ENCODE data around the gene NUBPL.

The NUBPL gene

DNA sequence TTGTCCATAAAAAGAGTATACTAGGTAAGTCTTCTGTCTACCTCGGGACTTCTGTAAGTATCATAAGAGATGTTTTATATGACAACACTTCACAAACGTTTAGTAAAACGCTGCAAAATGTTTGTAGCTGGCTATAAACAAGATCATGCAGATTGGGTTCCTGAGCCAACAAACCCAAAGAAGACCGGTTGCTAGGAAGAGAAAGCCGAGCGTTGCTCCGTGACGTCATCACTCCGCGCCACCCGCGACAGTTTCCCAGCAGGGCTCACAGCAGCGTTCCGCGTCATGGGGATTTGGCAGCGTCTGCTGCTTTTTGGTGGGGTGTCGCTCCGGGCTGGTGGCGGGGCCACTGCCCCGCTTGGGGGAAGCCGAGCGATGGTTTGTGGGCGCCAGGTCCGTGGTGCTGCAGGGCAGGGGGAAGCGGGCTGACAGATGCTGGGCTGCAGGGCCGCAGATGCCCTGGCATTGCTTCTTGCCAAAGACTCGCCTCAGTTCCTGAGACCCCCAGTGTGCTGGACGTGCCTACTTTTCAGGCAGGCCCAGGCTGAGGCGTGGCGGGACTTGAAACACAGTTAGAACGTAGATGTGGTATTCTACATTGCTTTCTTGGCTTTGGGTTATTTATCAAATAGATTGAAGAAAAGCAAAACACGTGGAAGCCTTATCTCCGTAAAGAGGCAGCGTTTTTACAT, at the start of gene NUBPL:
NUBPL (plus strand) TSS at position 250 of the 692 bp plus-strand sequence; CDS start at position 286, 36 bp downstream.
- peak; percentile 91 for DNase-seq (ENCODE audit: low read depth)

DNA sequence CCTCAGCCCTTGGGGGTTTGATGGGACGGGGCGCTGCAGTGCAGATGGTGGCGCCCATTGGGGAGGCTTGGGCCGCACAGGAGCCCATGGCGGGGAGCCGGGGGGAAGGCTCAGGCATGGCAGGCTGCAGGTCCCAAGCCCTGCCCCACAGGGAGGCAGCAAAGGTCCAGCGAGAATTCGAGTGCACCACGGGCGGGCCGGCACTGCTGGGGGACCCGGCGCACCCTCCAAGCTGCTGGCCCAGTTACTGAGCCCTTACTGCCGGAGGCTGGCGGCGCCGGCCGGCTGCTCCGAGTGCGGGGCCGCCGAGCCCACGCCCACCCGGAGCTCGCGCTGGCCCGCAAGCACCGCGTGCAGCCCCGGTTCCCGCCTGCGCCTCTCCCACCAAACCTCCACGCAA, 34.1 kb upstream of the NUBPL start:
- DNase-seq (ENCODE audit: low read depth) = no peak

DNA sequence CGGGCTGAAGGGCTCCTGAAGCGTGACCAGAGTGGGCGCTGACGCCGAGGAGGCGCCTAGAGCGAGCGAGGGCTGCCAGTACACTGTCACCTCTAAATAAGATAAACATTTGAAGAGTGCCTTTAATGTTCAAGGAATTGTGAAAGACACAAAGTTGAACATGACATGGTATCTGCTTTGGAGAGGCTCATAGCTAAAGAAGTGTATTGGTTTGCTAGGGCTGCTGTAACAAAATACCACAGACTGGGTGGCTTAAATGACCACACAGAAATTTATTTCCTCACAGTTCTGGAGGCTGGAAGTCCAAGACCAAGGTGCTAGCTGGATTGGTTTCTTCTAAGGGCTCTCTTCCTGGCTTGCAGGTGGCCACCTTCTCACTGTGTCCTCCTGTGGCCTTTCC, 33.7 kb upstream of the NUBPL start:
- DNase-seq (ENCODE audit: low read depth) = no peak

GRCh38 chr14:31529053-31529452, 32.2 kb upstream of the NUBPL start:
- no peak for DNase-seq (ENCODE audit: low read depth)

- DNase-seq (ENCODE audit: low read depth) = no peak
Observed at GRCh38 chr14:31530136-31530535, 31.1 kb upstream of the NUBPL start.

GRCh38 chr14:31536201-31536960, 24.8 kb upstream of the NUBPL start:
- no peak for DNase-seq (ENCODE audit: low read depth)

DNA sequence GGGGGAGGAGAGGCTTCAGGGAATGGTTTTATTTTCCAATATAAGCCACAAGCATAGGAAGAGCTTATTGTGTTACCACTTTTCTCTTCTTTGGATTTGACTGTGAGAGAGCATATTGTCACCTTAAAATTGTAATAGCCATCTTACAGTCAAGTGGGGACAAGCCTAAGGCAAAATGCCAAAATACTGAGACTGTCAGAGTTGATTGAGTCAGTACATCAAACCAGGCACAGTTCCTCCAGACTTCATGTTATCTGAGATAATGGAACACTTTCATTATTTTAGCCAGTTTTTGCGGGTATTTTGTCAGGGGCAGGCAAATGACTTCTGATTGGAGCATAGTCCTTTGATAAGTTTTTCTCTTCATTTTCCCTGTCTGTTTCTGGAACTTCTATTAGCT, 19.5 kb upstream of the NUBPL start:
- DNase-seq (ENCODE audit: low read depth) = no peak

DNA sequence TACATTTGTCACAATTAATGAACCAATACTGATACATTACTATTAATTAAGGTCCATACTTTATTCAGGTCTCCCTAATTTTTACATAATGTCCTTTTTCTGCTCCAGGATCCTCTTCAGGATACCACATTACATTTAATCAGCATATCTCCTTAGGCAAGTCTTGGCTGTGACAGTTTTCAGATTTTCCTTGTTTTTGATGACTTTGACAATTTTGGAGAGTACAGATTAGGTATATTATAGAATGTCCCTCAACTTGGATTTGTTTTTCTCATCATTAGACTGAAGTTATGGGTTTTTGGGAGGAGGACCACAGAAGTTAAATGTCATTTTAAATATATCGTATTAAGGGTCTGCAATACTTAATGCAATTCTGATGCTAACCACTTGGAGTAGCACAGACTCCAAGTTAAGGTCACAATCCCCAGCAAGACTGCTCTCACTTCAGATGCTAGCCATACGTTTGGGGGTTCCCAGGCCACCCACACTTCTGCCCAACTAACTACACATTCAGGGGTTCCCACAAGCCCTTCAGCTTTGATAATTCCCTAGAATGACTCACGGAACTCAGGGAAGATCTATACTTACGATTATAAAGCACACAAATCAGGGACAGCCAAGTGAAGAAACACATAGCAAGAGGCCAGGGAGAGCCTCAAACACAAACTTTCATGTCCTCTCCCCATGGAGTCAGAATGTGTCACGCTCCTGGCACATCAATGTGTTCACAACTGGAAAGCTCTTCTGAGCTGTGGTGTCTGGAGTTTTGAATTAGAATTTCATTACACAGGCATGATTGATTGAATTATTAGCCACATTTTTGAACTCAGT, 17.0 kb upstream of the NUBPL start:
- DNase-seq (ENCODE audit: low read depth) = no peak

DNA sequence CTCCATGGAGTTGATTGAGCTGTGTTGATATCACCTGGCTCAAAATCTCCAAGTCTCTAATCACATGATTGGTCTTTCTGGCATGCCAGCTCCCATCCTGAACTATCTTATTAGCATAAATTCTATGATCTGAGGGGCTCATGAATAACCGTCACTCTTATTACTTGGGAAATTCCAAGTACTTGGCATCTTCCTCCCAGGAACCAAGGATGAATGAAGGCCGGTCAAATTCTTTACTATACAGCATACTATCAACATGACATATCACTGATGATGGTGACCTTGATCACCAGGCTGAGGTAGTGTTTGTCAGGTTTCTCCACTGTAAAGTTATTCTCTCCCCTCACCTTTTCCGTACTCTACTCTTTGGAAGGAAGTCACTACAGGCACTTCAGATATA, 16.4 kb upstream of the NUBPL start:
- no peak for DNase-seq (ENCODE audit: low read depth)

DNA sequence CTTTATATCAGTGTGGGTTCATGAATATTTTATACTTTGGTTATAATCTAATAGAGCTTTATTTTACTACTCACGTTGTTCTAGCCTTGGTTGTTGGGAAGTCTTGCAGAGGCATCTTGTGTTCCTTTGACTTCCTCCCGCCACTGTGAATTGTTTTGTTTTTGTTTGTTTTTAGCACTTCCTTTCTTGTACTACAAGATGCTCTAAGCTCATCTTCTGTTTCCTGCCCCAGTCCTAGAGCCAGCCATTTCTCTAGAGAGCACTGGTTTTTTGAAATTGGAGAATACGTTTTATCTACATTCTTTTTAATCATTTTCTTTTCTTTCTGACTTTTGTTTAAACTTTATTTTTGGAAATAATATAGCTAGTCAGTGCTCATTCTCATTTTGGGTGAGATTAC, 15.9 kb upstream of the NUBPL start:
- no peak for DNase-seq (ENCODE audit: low read depth)

DNA sequence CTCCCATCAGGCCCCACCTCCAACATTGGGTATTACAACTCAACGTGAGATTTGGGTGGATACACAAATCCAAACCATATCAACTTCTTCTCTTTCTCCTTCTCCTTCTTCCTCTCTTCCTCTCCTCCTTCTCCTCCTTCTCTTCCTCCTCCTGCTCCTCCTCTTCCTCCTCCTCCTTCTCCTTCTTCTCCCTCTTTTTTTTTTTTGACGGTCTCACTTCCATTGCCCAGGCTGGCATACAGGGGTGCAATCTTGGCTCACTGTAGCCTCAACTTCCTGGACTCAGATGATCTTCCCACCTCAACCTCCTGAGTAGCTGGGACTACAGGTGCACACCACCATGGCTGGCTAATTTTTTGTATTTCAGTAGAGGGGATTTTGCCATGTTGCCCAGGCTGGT, 11.4 kb upstream of the NUBPL start:
- DNase-seq (ENCODE audit: low read depth) = no peak

DNA sequence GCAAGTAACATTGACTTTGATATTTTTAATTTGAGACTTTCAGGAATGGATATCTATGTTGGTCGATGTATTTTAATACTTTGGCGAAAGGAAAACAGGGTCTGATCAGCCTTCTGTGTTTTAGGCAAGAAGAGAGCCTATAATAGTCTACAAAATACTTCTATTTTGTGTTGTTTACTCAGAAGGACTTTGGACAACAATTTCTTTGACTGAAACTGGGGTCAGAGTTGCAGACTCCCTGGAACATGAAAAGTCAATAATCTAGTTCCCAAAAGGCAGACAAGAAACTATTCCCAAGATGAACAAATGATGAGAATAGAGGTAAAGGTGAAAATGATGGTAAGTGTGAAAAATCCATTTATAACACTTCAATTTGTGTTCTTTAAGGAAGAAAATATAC, 10.6 kb upstream of the NUBPL start:
- DNase-seq (ENCODE audit: low read depth) = no peak

GRCh38 chr14:31556191-31556590, 5.0 kb upstream of the NUBPL start:
- no peak for DNase-seq (ENCODE audit: low read depth)

DNA sequence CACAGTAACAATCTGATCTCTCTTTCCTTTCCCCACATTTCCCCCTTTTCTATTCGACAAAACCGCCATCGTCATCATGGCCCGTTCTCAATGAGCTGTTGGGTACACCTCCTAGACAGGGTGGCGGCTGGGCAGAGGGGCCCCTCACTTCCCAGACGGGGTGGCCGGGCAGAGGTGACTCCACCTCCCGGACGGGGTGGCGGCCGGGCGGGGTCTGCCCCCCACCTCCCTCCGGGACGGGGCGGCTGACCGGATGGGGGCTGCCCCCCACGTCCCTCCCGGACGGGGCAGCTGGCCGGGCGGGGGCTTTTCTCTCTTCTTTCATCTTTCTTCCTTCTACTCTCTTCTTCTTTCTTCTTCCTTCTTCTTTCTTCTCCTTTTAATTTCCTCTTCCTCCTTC, 1.3 kb upstream of the NUBPL start:
- no peak for DNase-seq (ENCODE audit: low read depth)

- DNase-seq (ENCODE audit: low read depth) = no peak
Observed at GRCh38 chr14:31560759-31561154, 447 bp upstream of the NUBPL start.

GRCh38 chr14:31564194-31564593, 3.0 kb downstream of the NUBPL start:
- DNase-seq (ENCODE audit: low read depth) = no peak

DNA sequence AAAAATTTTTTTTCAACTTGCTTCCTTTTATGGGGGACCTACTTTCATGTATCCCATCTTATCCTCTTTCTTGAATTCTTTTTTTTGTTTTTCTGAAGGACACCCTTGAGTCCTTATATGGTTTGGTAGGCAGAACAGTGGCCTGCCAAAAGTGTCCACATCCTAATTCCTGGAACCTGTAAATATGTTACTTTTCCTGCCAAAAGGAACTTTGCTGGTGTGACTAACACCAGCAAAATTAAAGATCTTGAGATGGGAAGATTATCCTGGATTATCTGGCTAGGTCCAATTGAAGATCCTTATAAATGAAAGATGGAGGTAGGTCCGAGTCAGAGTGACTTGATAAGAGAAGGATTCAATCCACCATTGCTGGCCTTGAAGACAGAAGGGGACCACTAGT, 5.3 kb downstream of the NUBPL start:
- DNase-seq (ENCODE audit: low read depth) = no peak

GRCh38 chr14:31567655-31568054, 6.5 kb downstream of the NUBPL start:
- DNase-seq (ENCODE audit: low read depth) = no peak

DNA sequence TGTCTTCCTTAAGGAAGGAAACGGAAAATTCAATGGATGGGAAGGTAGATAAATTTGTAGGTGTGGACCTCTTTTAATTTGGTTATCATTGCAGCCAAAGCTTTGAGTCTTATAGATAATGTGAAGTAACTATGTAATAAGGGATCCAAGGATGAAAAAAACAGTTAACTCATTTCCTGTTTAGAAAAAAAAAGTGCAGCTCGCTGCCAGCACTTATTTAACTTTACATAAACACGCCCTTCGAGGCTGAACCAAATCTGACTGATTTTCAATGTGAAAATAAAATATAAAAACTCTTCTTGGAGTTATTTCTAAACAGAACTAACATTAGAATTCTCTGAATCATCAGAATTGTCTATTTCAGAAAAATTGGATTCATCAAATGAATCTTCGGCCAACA, 7.0 kb downstream of the NUBPL start:
- no peak for DNase-seq (ENCODE audit: low read depth)

GRCh38 chr14:31568671-31569070, 7.5 kb downstream of the NUBPL start:
- DNase-seq (ENCODE audit: low read depth) = no peak

DNA sequence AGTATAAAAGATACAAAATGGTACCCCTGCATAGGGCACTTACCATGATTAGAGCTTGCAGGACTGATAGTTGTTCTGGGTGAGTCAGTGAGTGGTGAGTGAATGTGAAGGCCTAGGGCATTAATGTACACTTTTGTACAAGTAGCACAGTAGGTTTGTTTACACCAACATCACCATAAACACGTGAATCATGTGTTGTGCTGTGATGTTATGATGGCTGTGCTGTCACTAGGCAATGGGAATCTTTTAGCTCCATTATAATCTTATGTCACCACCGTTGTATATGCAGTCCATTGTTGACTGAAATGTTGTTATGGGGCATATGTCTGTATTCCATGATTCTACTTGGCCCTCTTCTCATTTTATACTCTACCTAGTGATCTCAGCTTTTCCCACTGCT, 11.8 kb downstream of the NUBPL start:
- no peak for DNase-seq (ENCODE audit: low read depth)

DNA sequence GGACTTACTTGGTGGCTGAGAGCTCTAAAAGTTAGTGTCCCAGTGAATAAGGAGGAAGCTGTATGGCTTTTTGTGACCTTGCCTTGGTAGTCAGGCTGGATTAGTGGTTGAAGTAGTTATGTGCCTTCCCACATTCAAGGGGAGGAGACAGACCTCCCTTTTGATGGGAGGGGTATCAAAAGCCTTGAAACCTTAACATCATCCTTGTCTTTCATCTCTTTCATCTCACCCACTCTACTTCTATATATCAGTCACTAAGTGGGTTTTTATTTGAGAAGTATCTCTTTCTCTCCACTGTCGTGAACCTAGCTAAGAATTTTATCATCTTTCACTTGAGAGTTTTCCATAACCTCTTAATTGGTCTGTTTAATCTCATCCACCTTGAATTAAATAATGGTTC, 15.7 kb downstream of the NUBPL start:
- no peak for DNase-seq (ENCODE audit: low read depth)

DNA sequence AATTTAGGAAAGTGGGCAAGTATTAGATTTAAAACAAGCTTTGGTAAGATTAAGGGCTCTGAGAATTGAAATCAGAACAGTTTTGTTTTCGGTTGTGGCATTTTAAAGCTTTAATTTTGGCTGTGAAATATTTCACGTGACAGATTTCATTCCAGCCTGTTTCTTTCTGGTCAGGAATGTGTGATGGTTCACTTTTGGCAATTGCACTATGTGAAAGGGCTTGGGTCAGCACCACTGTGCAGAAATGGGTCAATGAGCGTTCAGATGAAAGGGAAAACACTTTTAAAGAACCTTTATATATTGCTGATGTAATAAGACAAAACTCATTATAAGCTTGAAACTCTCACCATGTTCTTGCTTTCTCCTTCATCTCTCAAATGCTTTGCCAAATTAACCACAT, 17.1 kb downstream of the NUBPL start:
- DNase-seq (ENCODE audit: low read depth) = no peak

All from stromal cell of bone marrow (primary cell).